WTC11 (cell line): ENCODE results near the gene GREM1. TPM values are rescaled to one million over a fixed set of nuclear protein-coding genes. Genes with fewer than 3 reads are reported as not detected.
A peak's percentile ranks its signal among the peaks of the same experiment; 100 is the strongest.

ENCODE experiments used
- ATAC-seq: fragments of 200-7000 bp; cut with Tn5 transposase; 2 replicates; pipeline ENCODE4 v1.10.0; 2021; ENCODE audit warnings: mild to moderate bottlenecking, moderate library complexity
- CTCF ChIA-PET: fragments of 300-600 bp; sonication (Branson Sonifier 250); formaldehyde crosslinking; loops from one replicate; lab custom pipeline; 2021; ENCODE audit warnings: antibody characterized with exemption; lab: Charles Lee
- POLR2A ChIA-PET: fragments of 350-600 bp; sonication (Branson Sonifier 250); formaldehyde crosslinking; loops from one replicate; lab custom pipeline; 2021; ENCODE audit warnings: antibody characterized with exemption; lab: Charles Lee
- DNase-seq: peaks from one replicate; pipeline ENCODE4 v3.0.0; 2021; ENCODE audit warnings: low spot score
- H3K27ac Mint-ChIP-seq: 2 replicates; pipeline ENCODE4 v1.8.0; 2021; ENCODE audit warnings: mixed read lengths
- H3K27me3 Mint-ChIP-seq: 2 replicates; pipeline ENCODE4 v1.8.0; 2021; ENCODE audit warnings: low read depth, mild to moderate bottlenecking, moderate library complexity, mixed read lengths
- H3K36me3 Mint-ChIP-seq: 2 replicates; pipeline ENCODE4 v1.8.0; 2021; ENCODE audit warnings: mixed read lengths
- H3K4me1 Mint-ChIP-seq: 2 replicates; pipeline ENCODE4 v1.8.0; 2022; ENCODE audit warnings: mixed read lengths
- H3K4me3 Mint-ChIP-seq: 2 replicates; pipeline ENCODE4 v1.8.0; 2021; ENCODE audit warnings: mild to moderate bottlenecking, moderate library complexity, mixed read lengths
- H3K9me3 Mint-ChIP-seq: 2 replicates; pipeline ENCODE4 v1.8.0; 2021; ENCODE audit warnings: mixed read lengths
- E2F5 ChIP-seq: sonication (generic); formaldehyde crosslinking; IDR thresholded peaks from 2 replicates; pipeline ENCODE4 v1.8.1; 2022; ENCODE audit warnings: mild to moderate bottlenecking, moderate library complexity, missing genetic modification reagents
- ETV6 ChIP-seq: sonication (generic); formaldehyde crosslinking; IDR thresholded peaks from 2 replicates; pipeline ENCODE4 v1.8.1; 2022; ENCODE audit warnings: mild to moderate bottlenecking, missing genetic modification reagents
- FOXK1 ChIP-seq: sonication (generic); formaldehyde crosslinking; IDR thresholded peaks from 2 replicates; pipeline ENCODE4 v1.8.0; 2022; ENCODE audit warnings: mild to moderate bottlenecking, moderate library complexity, missing genetic modification reagents
- NFYB ChIP-seq: sonication (generic); formaldehyde crosslinking; conservative IDR thresholded peaks from 2 replicates; pipeline ENCODE4 v1.8.0; 2022; ENCODE audit warnings: low read depth, missing genetic modification reagents
- total RNA-seq: library from RNA; stranded (reverse); gene quantifications from 3 replicates; pipeline ENCODE4 v1.2.3, GENCODE V29; 2021
- TF ChIP-seq, protein P1 (sequence below): sonication (generic); formaldehyde crosslinking; IDR thresholded peaks from 2 replicates; pipeline ENCODE4 v1.8.0; 2022; ENCODE audit warnings: mild to moderate bottlenecking, missing genetic modification reagents
- TF ChIP-seq, protein P2 (sequence below): sonication (generic); formaldehyde crosslinking; IDR thresholded peaks from 2 replicates; pipeline ENCODE4 v1.8.0; 2023; ENCODE audit warnings: missing genetic modification reagents
- TF ChIP-seq, protein P3 (sequence below): sonication (generic); formaldehyde crosslinking; IDR thresholded peaks from 2 replicates; pipeline ENCODE4 v1.8.0; 2023; ENCODE audit warnings: missing genetic modification reagents, mild to moderate bottlenecking, borderline replicate concordance
- TF ChIP-seq, protein P4 (sequence below): sonication (generic); formaldehyde crosslinking; IDR thresholded peaks from 2 replicates; pipeline ENCODE4 v1.8.1; 2022; ENCODE audit warnings: low read depth, mild to moderate bottlenecking, moderate library complexity, missing genetic modification reagents, borderline replicate concordance
- TF ChIP-seq, protein P5 (sequence below): sonication (generic); formaldehyde crosslinking; IDR thresholded peaks from 2 replicates; pipeline ENCODE4 v1.8.0; 2022; ENCODE audit warnings: mild to moderate bottlenecking, missing genetic modification reagents

GREM1 gene
- total RNA-seq, 1 experiment from 2014 or later: 0.59 TPM

DNA sequence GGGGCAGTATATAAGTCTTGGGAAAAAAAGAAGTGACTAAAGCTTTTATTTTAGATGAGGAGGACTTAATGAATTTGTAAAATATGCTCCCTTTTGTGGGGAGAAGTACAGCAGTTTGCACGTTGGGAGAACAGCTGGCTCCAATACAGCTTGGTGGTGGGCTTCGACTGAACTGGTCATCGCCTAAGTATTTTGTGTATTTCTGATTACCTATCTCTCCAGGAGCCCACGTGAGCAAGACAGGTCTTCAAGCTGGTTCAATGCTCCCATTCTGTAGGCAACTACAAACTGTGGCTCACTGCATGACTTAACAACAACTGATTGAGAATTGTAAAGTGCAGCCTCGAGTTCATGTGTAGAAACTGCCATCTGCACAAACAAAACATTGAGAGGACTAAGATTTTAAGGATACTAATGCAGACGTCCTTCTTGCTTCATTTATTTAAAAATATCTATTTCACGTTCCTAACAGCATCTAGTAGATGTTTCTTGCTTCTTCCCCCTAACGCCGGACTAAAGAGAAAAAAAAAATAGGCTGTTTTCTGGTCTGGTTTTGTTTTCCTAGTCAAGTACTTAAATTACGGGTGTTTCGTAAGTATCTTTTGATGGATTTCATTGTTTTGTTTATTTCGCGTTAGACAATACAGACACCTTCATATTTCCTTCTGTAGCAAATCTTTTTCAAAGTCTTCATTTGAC is 1.4 kb upstream of the GREM1 start (continued):
- TF ChIP-seq, protein P1, sequence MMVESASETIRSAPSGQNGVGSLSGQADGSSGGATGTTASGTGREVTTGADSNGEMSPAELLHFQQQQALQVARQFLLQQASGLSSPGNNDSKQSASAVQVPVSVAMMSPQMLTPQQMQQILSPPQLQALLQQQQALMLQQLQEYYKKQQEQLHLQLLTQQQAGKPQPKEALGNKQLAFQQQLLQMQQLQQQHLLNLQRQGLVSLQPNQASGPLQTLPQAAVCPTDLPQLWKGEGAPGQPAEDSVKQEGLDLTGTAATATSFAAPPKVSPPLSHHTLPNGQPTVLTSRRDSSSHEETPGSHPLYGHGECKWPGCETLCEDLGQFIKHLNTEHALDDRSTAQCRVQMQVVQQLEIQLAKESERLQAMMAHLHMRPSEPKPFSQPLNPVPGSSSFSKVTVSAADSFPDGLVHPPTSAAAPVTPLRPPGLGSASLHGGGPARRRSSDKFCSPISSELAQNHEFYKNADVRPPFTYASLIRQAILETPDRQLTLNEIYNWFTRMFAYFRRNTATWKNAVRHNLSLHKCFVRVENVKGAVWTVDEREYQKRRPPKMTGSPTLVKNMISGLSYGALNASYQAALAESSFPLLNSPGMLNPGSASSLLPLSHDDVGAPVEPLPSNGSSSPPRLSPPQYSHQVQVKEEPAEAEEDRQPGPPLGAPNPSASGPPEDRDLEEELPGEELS: no peak
- TF ChIP-seq, all 79 proteins: peak for 0

DNA sequence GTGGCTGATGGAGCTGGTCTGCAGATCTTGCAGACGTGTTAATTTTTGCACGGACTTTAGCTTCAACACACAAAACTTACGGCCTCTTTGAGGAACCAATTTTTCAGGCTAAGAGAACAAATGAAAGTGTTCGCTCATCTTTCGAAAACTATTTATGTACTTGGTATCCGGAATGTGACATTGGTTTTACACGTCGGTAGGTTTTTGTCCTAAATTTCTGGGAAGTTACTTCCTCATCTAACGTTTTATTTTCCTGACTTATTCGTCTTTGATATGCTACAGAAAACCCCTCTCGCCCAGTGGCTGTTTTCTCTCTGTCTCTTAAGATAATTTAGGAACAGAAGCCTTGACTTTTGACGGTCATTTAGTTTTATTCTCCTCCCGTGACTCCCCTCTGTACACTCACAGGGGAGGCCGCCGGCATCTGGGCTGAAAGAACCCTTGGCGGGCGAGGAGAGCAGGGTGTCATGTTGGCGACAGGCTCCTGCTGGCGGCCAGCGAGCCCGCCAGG is 834 bp upstream of the GREM1 start:
- no peaks in the 10 kb centered on the region for H3K9me3 Mint-ChIP-seq
- DNase-seq (no peak), ATAC-seq (peak; percentile 12)
- CTCF ChIA-PET: interaction anchor here (1.2 kb wide), 1 partner anchor 236 kb away, joined by 3 read pairs; no protein-coding TSS in a partner anchor
- H3K36me3 Mint-ChIP-seq: no peaks in the 10 kb centered on the region
- peaks cover 92% of the 10 kb centered on the region for H3K27me3 Mint-ChIP-seq
- POLR2A ChIA-PET: no interaction called here
- no peak for TF ChIP-seq NFYB (CRISPR knock-in tag)
- TF ChIP-seq, protein P2, sequence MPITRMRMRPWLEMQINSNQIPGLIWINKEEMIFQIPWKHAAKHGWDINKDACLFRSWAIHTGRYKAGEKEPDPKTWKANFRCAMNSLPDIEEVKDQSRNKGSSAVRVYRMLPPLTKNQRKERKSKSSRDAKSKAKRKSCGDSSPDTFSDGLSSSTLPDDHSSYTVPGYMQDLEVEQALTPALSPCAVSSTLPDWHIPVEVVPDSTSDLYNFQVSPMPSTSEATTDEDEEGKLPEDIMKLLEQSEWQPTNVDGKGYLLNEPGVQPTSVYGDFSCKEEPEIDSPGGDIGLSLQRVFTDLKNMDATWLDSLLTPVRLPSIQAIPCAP (CRISPR knock-in tag): no peak
- no peak overlapping the region for H3K27ac Mint-ChIP-seq
- peak overlapping the region; percentile 68 for H3K4me3 Mint-ChIP-seq
- H3K4me1 Mint-ChIP-seq: peaks cover 29% of the 10 kb centered on the region

GRCh38 chr15:32718227-32718820 is 520 bp downstream of the GREM1 start:
- peaks cover 98% of the 10 kb centered on the region for H3K27me3 Mint-ChIP-seq
- DNase-seq (peak; percentile 37), ATAC-seq (peak; percentile 48)
- peak overlapping the region; percentile 63 for H3K4me3 Mint-ChIP-seq
- no peak overlapping the region for H3K27ac Mint-ChIP-seq
- peaks cover 29% of the 10 kb centered on the region for H3K4me1 Mint-ChIP-seq
- no peaks in the 10 kb centered on the region for H3K9me3 Mint-ChIP-seq
- TF ChIP-seq, protein P3, sequence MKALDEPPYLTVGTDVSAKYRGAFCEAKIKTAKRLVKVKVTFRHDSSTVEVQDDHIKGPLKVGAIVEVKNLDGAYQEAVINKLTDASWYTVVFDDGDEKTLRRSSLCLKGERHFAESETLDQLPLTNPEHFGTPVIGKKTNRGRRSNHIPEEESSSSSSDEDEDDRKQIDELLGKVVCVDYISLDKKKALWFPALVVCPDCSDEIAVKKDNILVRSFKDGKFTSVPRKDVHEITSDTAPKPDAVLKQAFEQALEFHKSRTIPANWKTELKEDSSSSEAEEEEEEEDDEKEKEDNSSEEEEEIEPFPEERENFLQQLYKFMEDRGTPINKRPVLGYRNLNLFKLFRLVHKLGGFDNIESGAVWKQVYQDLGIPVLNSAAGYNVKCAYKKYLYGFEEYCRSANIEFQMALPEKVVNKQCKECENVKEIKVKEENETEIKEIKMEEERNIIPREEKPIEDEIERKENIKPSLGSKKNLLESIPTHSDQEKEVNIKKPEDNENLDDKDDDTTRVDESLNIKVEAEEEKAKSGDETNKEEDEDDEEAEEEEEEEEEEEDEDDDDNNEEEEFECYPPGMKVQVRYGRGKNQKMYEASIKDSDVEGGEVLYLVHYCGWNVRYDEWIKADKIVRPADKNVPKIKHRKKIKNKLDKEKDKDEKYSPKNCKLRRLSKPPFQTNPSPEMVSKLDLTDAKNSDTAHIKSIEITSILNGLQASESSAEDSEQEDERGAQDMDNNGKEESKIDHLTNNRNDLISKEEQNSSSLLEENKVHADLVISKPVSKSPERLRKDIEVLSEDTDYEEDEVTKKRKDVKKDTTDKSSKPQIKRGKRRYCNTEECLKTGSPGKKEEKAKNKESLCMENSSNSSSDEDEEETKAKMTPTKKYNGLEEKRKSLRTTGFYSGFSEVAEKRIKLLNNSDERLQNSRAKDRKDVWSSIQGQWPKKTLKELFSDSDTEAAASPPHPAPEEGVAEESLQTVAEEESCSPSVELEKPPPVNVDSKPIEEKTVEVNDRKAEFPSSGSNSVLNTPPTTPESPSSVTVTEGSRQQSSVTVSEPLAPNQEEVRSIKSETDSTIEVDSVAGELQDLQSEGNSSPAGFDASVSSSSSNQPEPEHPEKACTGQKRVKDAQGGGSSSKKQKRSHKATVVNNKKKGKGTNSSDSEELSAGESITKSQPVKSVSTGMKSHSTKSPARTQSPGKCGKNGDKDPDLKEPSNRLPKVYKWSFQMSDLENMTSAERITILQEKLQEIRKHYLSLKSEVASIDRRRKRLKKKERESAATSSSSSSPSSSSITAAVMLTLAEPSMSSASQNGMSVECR (CRISPR knock-in tag): 0 out of 2 replicates have a peak, but pooled peaks have one; percentile 4
- TF ChIP-seq ETV6 (CRISPR knock-in tag) (no peak), E2F5 (CRISPR knock-in tag) (no peak), FOXK1 (CRISPR knock-in tag) (peak; percentile 22; the same call in 1 of the 2 replicates)
- TF ChIP-seq, protein P4, sequence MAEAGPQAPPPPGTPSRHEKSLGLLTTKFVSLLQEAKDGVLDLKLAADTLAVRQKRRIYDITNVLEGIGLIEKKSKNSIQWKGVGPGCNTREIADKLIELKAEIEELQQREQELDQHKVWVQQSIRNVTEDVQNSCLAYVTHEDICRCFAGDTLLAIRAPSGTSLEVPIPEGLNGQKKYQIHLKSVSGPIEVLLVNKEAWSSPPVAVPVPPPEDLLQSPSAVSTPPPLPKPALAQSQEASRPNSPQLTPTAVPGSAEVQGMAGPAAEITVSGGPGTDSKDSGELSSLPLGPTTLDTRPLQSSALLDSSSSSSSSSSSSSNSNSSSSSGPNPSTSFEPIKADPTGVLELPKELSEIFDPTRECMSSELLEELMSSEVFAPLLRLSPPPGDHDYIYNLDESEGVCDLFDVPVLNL (CRISPR knock-in tag): peak; percentile 10; the same call in 1 of the 2 replicates
- TF ChIP-seq, protein P5, sequence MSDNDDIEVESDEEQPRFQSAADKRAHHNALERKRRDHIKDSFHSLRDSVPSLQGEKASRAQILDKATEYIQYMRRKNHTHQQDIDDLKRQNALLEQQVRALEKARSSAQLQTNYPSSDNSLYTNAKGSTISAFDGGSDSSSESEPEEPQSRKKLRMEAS (CRISPR knock-in tag): peak; percentile 65
- CTCF ChIA-PET: interaction anchor here (0.9 to 1.9 kb wide), 4 partner anchors 55 to 218 kb away, joined by 3 to 8 read pairs (median 4); no protein-coding TSS in a partner anchor
- POLR2A ChIA-PET: no interaction called here
- H3K36me3 Mint-ChIP-seq: no peaks in the 10 kb centered on the region
